ENCODE data around the gene SRP68. TPM values are rescaled to one million over a fixed set of nuclear protein-coding genes. Genes with fewer than 3 reads are reported as not detected.
A peak's percentile ranks its signal among the peaks of the same experiment; 100 is the strongest.
"Not testable (repeated sequence)": the region's sequence is repeated elsewhere in the genome, so short reads cannot be mapped to it uniquely, and the experiment has no call there.

The SRP68 gene
- total and polyA plus RNA-seq, 7 experiments from 2014 or later, result 69.6 to 105 (median 91.9) TPM

GRCh38 chr17:76079535-76079955 is 7.2 kb upstream of the SRP68 start:
- H3K36me3 Mint-ChIP-seq, result peaks cover 1 to 6% (median 5%) of the 10 kb centered on the region in 5 donors
- peaks cover 0 to 21% (median 0%) of the 10 kb centered on the region in 3 experiments for H3K36me3 ChIP-seq (ENCODE audit: control insufficient read depth in 2 of 3, insufficient read depth in 3 of 3, low read length in 3 of 3)
- ChIA-PET POLR2A (interaction anchor here (0.6 to 1.4 kb wide), 7 partner anchors 9 to 121 kb away, joined by 3 to 6 read pairs (median 4); partner anchors contain the start of gene EXOC7), CTCF (interaction anchor here (1.9 kb wide), 1 partner anchor 66 kb away, joined by 8 read pairs; no protein-coding TSS in a partner anchor)
- peaks cover 27 to 58% (median 43%) of the 10 kb centered on the region in 7 donors for H3K4me1 Mint-ChIP-seq
- no peaks in the 10 kb centered on the region for H3K9me3 Mint-ChIP-seq
- DNase-seq (no peak), ATAC-seq (no peak)
- H3K4me3 Mint-ChIP-seq, result peak overlapping the region in 6 of 10 donors; percentile 25 to 51 (median 38)
- H3K27me3 Mint-ChIP-seq, result peaks cover 17 to 52% (median 24%) of the 10 kb centered on the region in 5 donors
- peak overlapping the region in 7 of 9 donors; percentile 15 to 90 (median 48) for H3K27ac Mint-ChIP-seq
- H3K9me3 ChIP-seq (ENCODE audit: control insufficient read depth in 2 of 3, low read length in 3 of 3), result no peaks in the 10 kb centered on the region
- no peak overlapping the region for H3K4me3 ChIP-seq (ENCODE audit: low read length)
- peak overlapping the region; percentile 41 for H3K27ac ChIP-seq (ENCODE audit: low read depth, low read length)
- peaks cover 8 to 10% of the 10 kb centered on the region in 2 donors for H3K27me3 ChIP-seq (ENCODE audit: control insufficient read depth in 2 of 2, insufficient read depth in 2 of 2, low read length in 2 of 2)
- peaks cover 5 to 41% of the 10 kb centered on the region in 2 donors for H3K4me1 ChIP-seq (ENCODE audit: control insufficient read depth in 2 of 2, insufficient read depth in 2 of 2, low read length in 2 of 2)
- intact Hi-C loops (cut with micrococcal nuclease), result loop anchor here in 1 of 2 donors (10.0 kb wide), 1 partner anchor 1875 kb away; the partner anchor contains the start of gene TNRC6C

DNA sequence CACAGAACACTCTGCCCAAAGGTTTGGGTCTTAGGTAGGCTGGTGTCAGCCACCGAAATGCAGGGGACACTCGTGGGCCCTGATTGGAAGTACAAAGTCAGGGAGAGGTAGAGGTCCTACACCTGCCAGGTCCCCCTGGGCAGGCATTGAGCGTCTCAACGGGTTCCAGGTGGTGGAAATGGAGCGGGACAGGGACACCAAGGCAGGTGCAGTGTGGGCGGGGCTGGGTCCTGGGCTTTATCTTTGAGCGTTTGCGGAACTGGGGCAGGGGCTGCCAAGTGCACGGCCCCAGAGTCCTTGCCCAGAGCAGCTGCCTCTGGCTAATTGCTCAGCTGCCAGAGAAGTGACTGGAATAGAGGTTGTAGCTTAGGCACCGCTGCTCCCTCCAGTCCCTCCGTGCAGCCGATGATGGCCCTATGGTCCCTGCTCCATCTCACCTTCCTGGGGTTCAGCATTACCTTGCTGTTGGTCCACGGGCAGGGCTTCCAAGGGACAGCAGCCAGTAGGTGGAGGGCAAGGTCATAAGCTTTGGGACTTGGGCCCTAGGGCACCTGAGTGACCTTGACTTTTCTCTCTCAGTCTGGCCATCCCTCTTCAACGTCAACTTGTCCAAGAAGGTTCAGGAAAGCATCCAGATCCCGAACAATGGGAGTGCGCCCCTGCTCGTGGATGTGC is 6.7 kb upstream of the SRP68 start, which contains the start of gene ZACN:
TSS of gene ZACN (plus strand) at position 323 of the 675 bp plus-strand sequence. CDS start at position 406, 83 bp downstream.
- H3K9me3 ChIP-seq (ENCODE audit: control insufficient read depth in 2 of 3, low read length in 3 of 3), result no peaks in the 10 kb centered on the region
- H3K27me3 Mint-ChIP-seq, result peaks cover 17 to 55% (median 24%) of the 10 kb centered on the region in 5 donors
- no peak within 1 kb of the TSS for H3K4me3 ChIP-seq (ENCODE audit: low read length)
- no peak for ATAC-seq
- H3K4me1 ChIP-seq (ENCODE audit: control insufficient read depth in 2 of 2, insufficient read depth in 2 of 2, low read length in 2 of 2), result peaks cover 5 to 41% of the 10 kb centered on the region in 2 donors
- no peak for DNase-seq
- ChIA-PET CTCF (interaction anchor here (1.3 kb wide), 1 partner anchor 64 kb away, joined by 3 read pairs; no protein-coding TSS in a partner anchor), POLR2A (interaction anchor here (0.9 to 1.4 kb wide), 6 partner anchors 10 to 208 kb away, joined by 3 to 6 read pairs (median 4); partner anchors contain the start of gene EXOC7)
- H3K9me3 Mint-ChIP-seq, result no peaks in the 10 kb centered on the region
- peaks cover 8 to 10% of the 10 kb centered on the region in 2 donors for H3K27me3 ChIP-seq (ENCODE audit: control insufficient read depth in 2 of 2, insufficient read depth in 2 of 2, low read length in 2 of 2)
- peaks cover 0 to 16% (median 0%) of the 10 kb centered on the region in 3 experiments for H3K36me3 ChIP-seq (ENCODE audit: control insufficient read depth in 2 of 3, insufficient read depth in 3 of 3, low read length in 3 of 3)
- intact Hi-C loops (cut with micrococcal nuclease), result loop anchor here in 1 of 2 donors (10.0 kb wide), 1 partner anchor 1876 kb away; the partner anchor contains the start of gene TNRC6C
- H3K27ac Mint-ChIP-seq, result peak within 1 kb of the TSS; percentile 29 to 90 (median 67)
- H3K27ac ChIP-seq (ENCODE audit: low read depth, low read length), result peak within 1 kb of the TSS; percentile 41
- H3K4me3 Mint-ChIP-seq, result peak within 1 kb of the TSS in 9 of 10 donors; percentile 25 to 51 (median 38)
- peaks cover 27 to 58% (median 43%) of the 10 kb centered on the region in 7 donors for H3K4me1 Mint-ChIP-seq
- H3K36me3 Mint-ChIP-seq, result peaks cover 0 to 5% (median 4%) of the 10 kb centered on the region in 5 donors

- H3K4me3 Mint-ChIP-seq, result peak overlapping the region in 6 of 10 donors; percentile 13 to 33 (median 26)
- Histone ChIP-seq H3K4me1 (ENCODE audit: control insufficient read depth in 2 of 2, insufficient read depth in 2 of 2, low read length in 2 of 2) (peaks cover 5 to 41% of the 10 kb centered on the region in 2 donors), H3K27me3 (ENCODE audit: control insufficient read depth in 2 of 2, insufficient read depth in 2 of 2, low read length in 2 of 2) (peaks cover 13 to 14% of the 10 kb centered on the region in 2 donors)
- POLR2A ChIA-PET, result interaction anchor here (1.3 to 3.5 kb wide), 2 partner anchors 25 to 209 kb away, joined by 3 to 12 read pairs; partner anchors contain the start of gene EXOC7
- ATAC-seq; H3K9me3 Mint-ChIP-seq; H3K36me3 ChIP-seq (ENCODE audit: control insufficient read depth in 2 of 3, insufficient read depth in 3 of 3, low read length in 3 of 3); H3K4me3 ChIP-seq (ENCODE audit: low read length); H3K9me3 ChIP-seq (ENCODE audit: control insufficient read depth in 2 of 3, low read length in 3 of 3); H3K27ac ChIP-seq (ENCODE audit: low read depth, low read length); H3K36me3 Mint-ChIP-seq: not testable (repeated sequence)
- DNase-seq, result peak in 1 of 9 donors; percentile 15
- peaks cover 27 to 63% (median 43%) of the 10 kb centered on the region in 7 donors for H3K4me1 Mint-ChIP-seq
- peak overlapping the region in 8 of 9 donors; percentile 29 to 90 (median 73) for H3K27ac Mint-ChIP-seq
- intact Hi-C loops (cut with micrococcal nuclease), result loop anchor here in 1 of 2 donors (10.0 kb wide), 1 partner anchor 1876 kb away; the partner anchor contains the start of gene TNRC6C
- H3K27me3 Mint-ChIP-seq, result peaks cover 17 to 61% (median 28%) of the 10 kb centered on the region in 5 donors
- CTCF ChIA-PET, result interaction anchor here (1.3 kb wide), 1 partner anchor 64 kb away, joined by 3 read pairs; no protein-coding TSS in a partner anchor
Observed at GRCh38 chr17:76078370-76078769, 6.1 kb upstream of the SRP68 start.

DNA sequence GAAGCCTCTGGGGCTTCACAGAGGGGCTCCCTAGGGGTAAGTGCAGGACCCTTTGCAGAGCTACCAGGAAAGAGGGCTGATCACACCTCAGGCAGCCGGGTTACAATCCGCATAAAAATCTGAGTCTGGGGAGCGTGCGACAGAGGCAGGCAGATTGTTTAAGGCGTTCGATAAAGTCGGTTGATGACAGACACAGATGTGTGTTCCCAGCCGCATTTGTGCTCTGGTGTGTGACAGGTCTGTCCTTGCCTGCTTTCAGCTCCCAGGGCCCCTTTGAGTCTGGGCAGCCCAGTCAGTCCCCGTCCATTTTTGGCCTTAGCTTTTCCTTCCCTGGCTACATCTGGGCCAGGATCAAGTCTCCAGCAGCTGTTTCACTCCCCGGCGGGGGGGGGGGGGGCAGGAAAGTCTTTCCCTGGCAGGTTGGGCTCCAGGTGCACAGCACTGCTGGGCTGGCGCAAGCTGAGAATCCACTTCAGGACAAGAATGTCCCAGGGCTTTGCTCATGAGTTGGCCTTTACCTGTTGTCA is 5.3 kb upstream of the SRP68 start:
- no peak overlapping the region for H3K4me3 ChIP-seq (ENCODE audit: low read length)
- POLR2A ChIA-PET, result interaction anchor here (0.6 to 3.5 kb wide), 4 partner anchors 26 to 253 kb away, joined by 3 to 12 read pairs (median 3); partner anchors contain the start of gene EXOC7
- CTCF ChIA-PET, result interaction anchor here (0.6 to 1.3 kb wide), 2 partner anchors 63 to 77 kb away, joined by 3 read pairs; no protein-coding TSS in a partner anchor
- no peaks in the 10 kb centered on the region for H3K9me3 ChIP-seq (ENCODE audit: control insufficient read depth in 2 of 3, low read length in 3 of 3)
- peaks cover 5 to 41% of the 10 kb centered on the region in 2 donors for H3K4me1 ChIP-seq (ENCODE audit: control insufficient read depth in 2 of 2, insufficient read depth in 2 of 2, low read length in 2 of 2)
- no peak for DNase-seq
- H3K27me3 ChIP-seq (ENCODE audit: control insufficient read depth in 2 of 2, insufficient read depth in 2 of 2, low read length in 2 of 2), result peaks cover 13 to 14% of the 10 kb centered on the region in 2 donors
- intact Hi-C loops (cut with micrococcal nuclease), result loop anchor here in 1 of 2 donors (10.0 kb wide), 1 partner anchor 1877 kb away; the partner anchor contains the start of gene TNRC6C
- no peaks in the 10 kb centered on the region for H3K9me3 Mint-ChIP-seq
- peaks cover 0 to 5% (median 4%) of the 10 kb centered on the region in 5 donors for H3K36me3 Mint-ChIP-seq
- ATAC-seq, result no peak
- H3K27me3 Mint-ChIP-seq, result peaks cover 17 to 62% (median 28%) of the 10 kb centered on the region in 5 donors
- no peak overlapping the region for H3K27ac ChIP-seq (ENCODE audit: low read depth, low read length)
- H3K4me1 Mint-ChIP-seq, result peaks cover 27 to 63% (median 43%) of the 10 kb centered on the region in 7 donors
- peak overlapping the region in 8 of 10 donors; percentile 39 to 95 (median 86) for H3K4me3 Mint-ChIP-seq
- peaks cover 0 to 2% (median 0%) of the 10 kb centered on the region in 3 experiments for H3K36me3 ChIP-seq (ENCODE audit: control insufficient read depth in 2 of 3, insufficient read depth in 3 of 3, low read length in 3 of 3)
- H3K27ac Mint-ChIP-seq, result peak overlapping the region in 5 of 9 donors; percentile 90 to 97 (median 95)

GRCh38 chr17:76076765-76077583 is 4.7 kb upstream of the SRP68 start:
- peaks cover 17 to 62% (median 28%) of the 10 kb centered on the region in 5 donors for H3K27me3 Mint-ChIP-seq
- Histone ChIP-seq H3K4me1 (ENCODE audit: control insufficient read depth in 2 of 2, insufficient read depth in 2 of 2, low read length in 2 of 2) (peaks cover 5 to 41% of the 10 kb centered on the region in 2 donors), H3K4me3 (ENCODE audit: low read length) (peak overlapping the region; percentile 53), H3K9me3 (ENCODE audit: control insufficient read depth in 2 of 3, low read length in 3 of 3) (no peaks in the 10 kb centered on the region), H3K36me3 (ENCODE audit: control insufficient read depth in 2 of 3, insufficient read depth in 3 of 3, low read length in 3 of 3) (peaks cover 0 to 5% (median 0%) of the 10 kb centered on the region in 3 experiments), H3K27ac (ENCODE audit: low read depth, low read length) (peak overlapping the region; percentile 36), H3K27me3 (ENCODE audit: control insufficient read depth in 2 of 2, insufficient read depth in 2 of 2, low read length in 2 of 2) (peaks cover 13 to 14% of the 10 kb centered on the region in 2 donors)
- intact Hi-C loops (cut with micrococcal nuclease), result loop anchor here in 1 of 2 donors (10.0 kb wide), 1 partner anchor 1878 kb away; the partner anchor contains the start of gene TNRC6C
- peak overlapping the region; percentile 83 to 95 (median 86) for H3K4me3 Mint-ChIP-seq
- H3K4me1 Mint-ChIP-seq, result peaks cover 27 to 63% (median 43%) of the 10 kb centered on the region in 7 donors
- ChIA-PET CTCF (interaction anchor here (0.6 kb wide), 1 partner anchor 76 kb away, joined by 3 read pairs; no protein-coding TSS in a partner anchor), POLR2A (interaction anchor here (0.7 to 3.5 kb wide), 3 partner anchors 11 to 62 kb away, joined by 3 to 12 read pairs (median 5); partner anchors contain the start of gene EXOC7)
- H3K9me3 Mint-ChIP-seq, result no peaks in the 10 kb centered on the region
- peak overlapping the region in 8 of 9 donors; percentile 52 to 97 (median 92) for H3K27ac Mint-ChIP-seq
- H3K36me3 Mint-ChIP-seq, result peaks cover 0 to 5% (median 4%) of the 10 kb centered on the region in 5 donors
- peak; percentile 66 for ATAC-seq
- DNase-seq, result peak; percentile 40 to 86 (median 73)

Data from naive thymus-derived CD4-positive, alpha-beta T cell (primary cell).